ENCODE results near the gene LCLAT1.
A peak's percentile ranks its signal among the peaks of the same experiment; 100 is the strongest.
"Not testable (repeated sequence)": the region's sequence is repeated elsewhere in the genome, so short reads cannot be mapped to it uniquely, and the experiment has no call there.

Gene LCLAT1

DNA sequence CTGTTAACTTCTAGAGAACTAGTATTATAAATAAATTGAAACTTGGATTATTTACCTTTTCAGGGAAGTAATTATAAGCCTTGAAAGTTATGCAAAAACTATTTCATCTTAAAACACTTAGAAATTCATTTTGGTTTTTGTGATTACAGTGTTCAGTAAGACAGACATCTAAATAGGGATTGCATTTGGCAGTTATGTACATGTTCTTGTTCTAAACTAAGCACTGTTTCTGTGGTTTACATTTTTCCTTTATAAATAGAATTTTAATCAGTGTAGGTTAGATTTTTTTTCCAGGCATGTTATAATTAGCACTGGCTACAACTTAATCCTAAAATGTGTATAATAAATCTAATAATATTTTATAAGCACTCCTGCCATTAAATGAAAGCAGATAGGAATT is 35.0 kb downstream of the LCLAT1 start:
- Mint-ChIP-seq H3K4me3 (no peak overlapping the region), H3K9me3 (ENCODE audit: low read depth) (no peaks in the 10 kb centered on the region), H3K36me3 (peaks cover 16% of the 10 kb centered on the region), H3K27ac (no peak overlapping the region), H3K27me3 (no peaks in the 10 kb centered on the region), H3K4me1 (ENCODE audit: low read depth) (peaks cover 61% of the 10 kb centered on the region)

DNA sequence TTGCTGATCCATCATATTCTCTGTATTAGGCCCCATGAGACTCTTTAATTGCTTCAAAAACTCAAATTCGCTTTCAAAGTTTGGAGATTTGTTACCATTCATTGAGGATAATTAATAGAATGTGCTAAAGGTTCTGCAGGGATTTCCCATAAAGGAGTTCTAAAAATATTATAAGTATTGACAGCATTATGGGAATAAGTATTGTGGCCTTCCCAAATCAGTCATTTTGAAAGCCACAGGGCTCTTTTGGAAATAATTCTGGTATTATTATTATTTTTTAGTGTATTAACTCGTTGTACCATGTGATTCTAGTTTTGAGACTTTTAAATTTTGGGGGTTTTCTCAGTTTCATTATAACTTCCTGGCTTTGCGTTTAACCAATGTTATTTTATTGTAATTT is 37.1 kb downstream of the LCLAT1 start:
- Mint-ChIP-seq H3K9me3 (ENCODE audit: low read depth) (no peaks in the 10 kb centered on the region), H3K4me1 (ENCODE audit: low read depth) (peaks cover 70% of the 10 kb centered on the region), H3K27me3 (no peaks in the 10 kb centered on the region), H3K27ac (no peak overlapping the region), H3K36me3 (peaks cover 18% of the 10 kb centered on the region), H3K4me3 (no peak overlapping the region)

DNA sequence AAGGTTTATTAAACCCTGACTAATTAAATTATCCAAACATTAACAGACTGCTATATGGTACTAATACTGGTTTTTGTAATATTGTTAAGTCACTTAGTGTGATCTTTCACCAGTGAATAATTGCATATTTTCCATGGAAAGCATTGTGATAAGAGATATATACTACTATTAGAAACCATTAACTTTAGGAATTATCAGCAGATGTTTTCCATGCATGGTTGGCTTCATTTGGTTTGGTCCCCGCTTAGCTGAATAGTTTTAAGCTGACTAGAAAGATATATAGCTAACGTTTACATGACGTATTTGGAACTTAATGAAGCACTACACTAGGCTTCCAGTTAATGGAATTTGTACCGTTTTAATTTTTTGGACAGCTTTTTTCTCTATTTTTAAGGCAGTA is 37.9 kb downstream of the LCLAT1 start:
- Mint-ChIP-seq H3K27ac (no peak overlapping the region), H3K9me3 (ENCODE audit: low read depth) (no peaks in the 10 kb centered on the region), H3K4me1 (ENCODE audit: low read depth) (peaks cover 71% of the 10 kb centered on the region), H3K36me3 (peaks cover 19% of the 10 kb centered on the region), H3K4me3 (no peak overlapping the region), H3K27me3 (no peaks in the 10 kb centered on the region)

DNA sequence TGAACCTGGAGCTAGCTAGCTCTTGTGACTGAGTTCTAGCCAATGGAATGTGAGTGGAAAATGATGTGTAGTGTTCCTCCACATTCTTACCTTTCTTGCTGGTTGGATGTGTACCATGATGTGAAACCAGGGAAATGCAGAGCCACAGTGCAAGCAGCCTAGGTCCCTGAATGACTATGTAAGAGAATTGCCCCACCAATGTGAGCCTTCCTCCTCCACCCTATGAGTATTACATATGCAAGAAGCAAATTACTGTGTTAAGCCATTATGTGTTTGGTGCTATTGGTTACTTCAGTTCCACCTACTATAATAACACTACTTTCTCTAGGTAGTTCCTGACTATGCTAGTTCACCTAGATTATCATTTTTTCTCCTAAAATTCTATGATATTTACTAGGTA is 39.6 kb downstream of the LCLAT1 start:
- Mint-ChIP-seq H3K36me3 (peaks cover 13% of the 10 kb centered on the region), H3K9me3 (ENCODE audit: low read depth) (no peaks in the 10 kb centered on the region), H3K4me3 (no peak overlapping the region), H3K4me1 (ENCODE audit: low read depth) (peaks cover 64% of the 10 kb centered on the region), H3K27ac (peak overlapping the region; percentile 11), H3K27me3 (no peaks in the 10 kb centered on the region)

DNA sequence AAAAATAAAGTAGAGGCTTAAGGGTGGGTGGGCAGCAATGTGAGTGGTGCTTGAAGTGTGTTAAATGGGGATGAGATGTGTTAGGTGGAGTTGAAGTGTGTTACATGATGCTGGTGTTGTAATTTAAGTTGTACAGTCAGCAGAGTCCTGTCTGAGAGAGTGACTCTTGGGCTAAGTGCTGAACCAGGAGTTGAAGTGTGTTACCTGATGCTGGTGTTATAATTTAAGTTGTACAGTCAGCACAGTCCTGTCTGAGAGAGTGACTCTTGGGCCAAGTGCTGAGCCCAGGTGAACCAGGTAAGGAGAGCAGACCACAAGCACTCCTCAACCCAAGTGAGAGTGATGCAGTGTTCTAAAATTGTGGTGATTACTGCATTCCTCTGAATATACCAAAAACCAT is 40.6 kb downstream of the LCLAT1 start:
- no peak overlapping the region for H3K27ac Mint-ChIP-seq
- H3K27me3 Mint-ChIP-seq: no peaks in the 10 kb centered on the region
- peaks cover 12% of the 10 kb centered on the region for H3K36me3 Mint-ChIP-seq
- no peak overlapping the region for H3K4me3 Mint-ChIP-seq
- H3K4me1 Mint-ChIP-seq (ENCODE audit: low read depth): peaks cover 69% of the 10 kb centered on the region
- no peaks in the 10 kb centered on the region for H3K9me3 Mint-ChIP-seq (ENCODE audit: low read depth)

DNA sequence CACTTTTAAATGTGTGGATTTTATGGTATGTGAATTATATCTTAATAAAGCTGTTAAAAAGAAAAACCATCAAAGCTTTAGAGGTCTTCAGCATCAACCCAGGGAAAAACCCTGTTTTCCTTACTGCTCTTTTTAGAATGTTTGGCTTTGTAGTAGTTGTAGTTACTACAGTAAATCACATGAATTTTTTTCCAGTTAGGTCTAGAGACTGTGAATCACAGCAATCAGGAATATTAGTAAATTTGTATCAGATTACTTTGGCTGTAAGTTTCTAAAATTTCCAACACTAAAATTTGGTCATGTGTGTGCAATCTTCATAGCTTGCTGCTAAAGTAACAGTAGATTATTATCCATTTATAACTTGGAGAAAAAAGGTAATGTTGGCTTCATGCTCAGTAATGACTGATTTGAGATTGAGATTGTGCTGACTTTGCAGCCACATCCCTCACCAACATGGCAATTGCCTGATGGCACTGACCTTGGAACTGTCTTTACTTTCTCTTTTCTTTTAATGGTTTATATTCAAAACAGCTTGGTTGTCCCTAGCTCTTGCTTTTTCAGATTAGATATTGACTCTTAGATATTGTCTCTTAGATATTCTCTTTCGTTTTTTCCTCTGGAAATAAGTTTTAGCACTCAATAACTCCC is 41.1 kb downstream of the LCLAT1 start:
- H3K27me3 Mint-ChIP-seq: no peaks in the 10 kb centered on the region
- H3K4me3 Mint-ChIP-seq: no peak overlapping the region
- H3K27ac Mint-ChIP-seq: peak overlapping the region; percentile 22
- no peaks in the 10 kb centered on the region for H3K9me3 Mint-ChIP-seq (ENCODE audit: low read depth)
- peaks cover 10% of the 10 kb centered on the region for H3K36me3 Mint-ChIP-seq
- H3K4me1 Mint-ChIP-seq (ENCODE audit: low read depth): peaks cover 68% of the 10 kb centered on the region

DNA sequence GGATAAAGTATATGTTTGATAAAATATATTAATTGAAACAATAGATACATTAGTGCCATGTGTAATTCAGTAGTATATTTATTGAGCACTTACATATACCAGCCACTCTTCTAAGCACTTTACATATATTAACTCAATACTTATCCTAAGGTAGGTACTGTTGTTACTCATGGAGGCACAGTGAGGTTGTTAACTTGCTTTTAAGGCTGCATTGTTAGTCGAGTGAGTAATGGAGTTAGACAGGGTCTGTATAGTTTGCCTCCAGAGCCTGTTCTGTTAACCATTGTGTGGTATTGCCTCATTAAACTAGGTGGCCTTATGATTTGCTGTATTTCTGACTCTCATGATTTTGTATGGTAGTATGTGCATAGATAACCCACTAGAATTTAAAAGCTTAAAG is 44.2 kb downstream of the LCLAT1 start:
- Mint-ChIP-seq H3K27me3 (no peaks in the 10 kb centered on the region), H3K36me3 (peaks cover 18% of the 10 kb centered on the region), H3K4me3 (no peak overlapping the region), H3K27ac (no peak overlapping the region), H3K9me3 (ENCODE audit: low read depth) (peaks cover 4% of the 10 kb centered on the region), H3K4me1 (ENCODE audit: low read depth) (peaks cover 65% of the 10 kb centered on the region)

DNA sequence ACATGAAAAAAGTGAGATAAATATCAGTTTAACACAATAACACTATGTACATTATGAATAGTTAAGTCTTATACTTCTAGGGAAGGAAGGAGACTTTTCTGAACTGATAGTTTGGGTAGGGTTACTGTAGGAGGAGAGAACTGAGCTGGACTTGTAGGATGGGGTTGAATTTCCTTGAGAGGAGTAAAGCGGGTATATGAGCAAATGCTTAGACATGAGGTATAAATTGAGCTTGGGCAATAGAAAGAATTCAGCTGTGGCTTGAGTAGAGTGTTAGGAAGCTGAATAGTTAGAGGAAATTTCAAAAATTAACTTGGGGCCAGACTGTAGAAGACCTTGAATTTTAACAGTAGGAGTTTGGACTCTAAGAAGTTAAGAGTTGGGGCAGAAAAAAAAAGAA is 45.1 kb downstream of the LCLAT1 start:
- Mint-ChIP-seq H3K9me3 (ENCODE audit: low read depth) (peaks cover 4% of the 10 kb centered on the region), H3K27ac (peak overlapping the region; percentile 61), H3K4me3 (no peak overlapping the region), H3K36me3 (peaks cover 21% of the 10 kb centered on the region), H3K4me1 (ENCODE audit: low read depth) (peaks cover 61% of the 10 kb centered on the region), H3K27me3 (no peaks in the 10 kb centered on the region)

DNA sequence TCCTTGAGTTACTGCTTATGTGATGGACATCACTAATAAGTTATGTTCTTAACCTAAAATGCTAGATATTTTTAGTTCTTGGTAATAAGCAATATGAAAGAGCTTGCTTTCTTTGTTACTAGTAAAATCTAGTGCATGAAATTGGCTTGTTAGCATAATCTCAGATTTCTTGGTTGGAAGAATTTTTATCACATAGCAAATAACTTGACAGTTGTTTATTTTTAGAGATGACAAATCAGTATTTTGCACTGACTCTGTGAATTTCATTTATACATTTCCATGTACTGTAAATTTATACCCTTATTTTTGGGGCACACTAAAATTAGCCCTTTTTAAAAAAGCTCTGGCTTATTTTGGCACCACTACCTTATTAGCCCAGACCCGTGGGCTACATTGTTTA is 45.6 kb downstream of the LCLAT1 start:
- Mint-ChIP-seq H3K4me1 (ENCODE audit: low read depth) (peaks cover 57% of the 10 kb centered on the region), H3K36me3 (peaks cover 24% of the 10 kb centered on the region), H3K27ac (no peak overlapping the region), H3K9me3 (ENCODE audit: low read depth) (peaks cover 6% of the 10 kb centered on the region), H3K27me3 (no peaks in the 10 kb centered on the region), H3K4me3 (no peak overlapping the region)

DNA sequence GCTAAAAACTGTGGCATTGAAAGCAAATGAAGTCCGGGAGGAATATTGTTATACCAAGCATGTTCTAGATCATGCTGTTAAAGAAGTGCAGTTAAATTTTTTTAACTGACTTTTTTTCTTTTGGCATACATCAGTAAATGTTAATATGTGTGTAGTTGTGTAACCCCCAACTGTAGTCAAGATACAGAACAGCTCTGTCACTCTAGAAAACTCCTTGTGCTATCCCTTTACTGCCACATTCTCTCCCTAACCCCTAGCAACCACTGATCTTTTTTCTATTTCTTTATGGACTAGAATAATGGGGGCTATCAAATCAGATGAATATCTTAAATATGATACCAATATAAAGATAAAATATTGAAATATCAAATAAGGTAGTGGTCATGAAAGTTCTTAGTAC is 46.4 kb downstream of the LCLAT1 start:
- no peak overlapping the region for H3K27ac Mint-ChIP-seq
- no peak overlapping the region for H3K4me3 Mint-ChIP-seq
- peaks cover 12% of the 10 kb centered on the region for H3K9me3 Mint-ChIP-seq (ENCODE audit: low read depth)
- H3K36me3 Mint-ChIP-seq: peaks cover 30% of the 10 kb centered on the region
- peaks cover 50% of the 10 kb centered on the region for H3K4me1 Mint-ChIP-seq (ENCODE audit: low read depth)
- no peaks in the 10 kb centered on the region for H3K27me3 Mint-ChIP-seq

DNA sequence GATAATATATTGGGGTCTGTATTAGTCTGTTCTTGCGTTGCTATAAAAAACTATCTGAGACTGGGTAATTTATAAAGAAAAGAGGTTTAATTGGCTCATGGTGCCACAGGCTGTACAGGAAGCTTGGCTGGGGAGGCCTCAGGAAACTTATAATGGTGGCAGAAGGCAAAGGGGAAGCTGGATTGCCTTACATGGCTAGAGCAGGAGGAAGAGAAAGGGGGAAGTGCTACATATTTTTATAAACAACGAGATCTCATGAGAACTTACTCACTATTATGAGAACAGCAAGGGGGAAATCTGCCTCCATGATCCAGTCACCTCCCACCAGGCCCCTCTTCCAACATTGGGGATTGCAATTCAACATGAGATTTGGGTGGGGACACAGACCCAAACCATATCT is 48.9 kb downstream of the LCLAT1 start:
- Mint-ChIP-seq H3K4me1 (ENCODE audit: low read depth) (peaks cover 39% of the 10 kb centered on the region), H3K9me3 (ENCODE audit: low read depth) (peaks cover 21% of the 10 kb centered on the region), H3K27ac (peak overlapping the region; percentile 56), H3K36me3 (peaks cover 34% of the 10 kb centered on the region)
- H3K27me3 Mint-ChIP-seq, H3K4me3 Mint-ChIP-seq: not testable (repeated sequence)

DNA sequence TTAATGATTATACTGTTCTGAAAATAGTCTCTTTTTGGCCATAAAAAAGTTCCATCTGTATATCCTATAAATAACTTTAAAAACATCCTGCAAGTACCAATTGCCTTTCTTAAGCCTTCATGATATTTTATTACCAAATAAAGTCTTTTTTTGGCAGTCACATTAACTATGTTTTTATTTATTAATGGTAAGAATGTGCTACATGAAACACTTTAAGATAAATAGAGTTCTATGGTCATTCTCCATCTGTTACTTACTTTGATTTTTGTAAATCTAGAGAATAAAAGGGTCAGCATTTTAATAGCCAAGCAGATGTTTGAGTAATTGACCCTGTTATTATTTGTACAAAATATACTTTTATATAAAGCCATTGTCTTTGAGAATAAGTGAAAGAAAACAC is 52.6 kb downstream of the LCLAT1 start:
- H3K27ac Mint-ChIP-seq: no peak overlapping the region
- H3K27me3 Mint-ChIP-seq: no peaks in the 10 kb centered on the region
- H3K4me1 Mint-ChIP-seq (ENCODE audit: low read depth): peaks cover 45% of the 10 kb centered on the region
- H3K36me3 Mint-ChIP-seq: peaks cover 41% of the 10 kb centered on the region
- peaks cover 21% of the 10 kb centered on the region for H3K9me3 Mint-ChIP-seq (ENCODE audit: low read depth)
- H3K4me3 Mint-ChIP-seq: no peak overlapping the region

DNA sequence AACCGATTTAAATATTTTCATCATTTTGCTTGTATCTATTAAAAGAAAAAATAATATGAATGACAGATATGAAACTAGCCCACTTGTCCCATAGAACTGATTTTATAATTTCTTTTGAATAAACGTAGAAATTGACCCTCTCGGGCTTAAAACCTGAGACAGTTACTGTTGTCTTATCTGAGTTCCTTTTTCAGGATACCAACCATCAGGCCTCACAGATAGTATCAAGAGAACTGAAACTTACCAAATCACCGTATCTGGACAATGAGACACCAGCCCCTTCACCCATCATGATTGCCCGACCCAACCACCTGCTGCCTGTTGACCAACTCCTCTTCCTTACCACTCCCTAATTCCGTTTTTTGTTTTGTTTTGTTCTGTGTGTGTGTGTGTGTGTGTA is 53.7 kb downstream of the LCLAT1 start:
- peaks cover 37% of the 10 kb centered on the region for H3K36me3 Mint-ChIP-seq
- H3K9me3 Mint-ChIP-seq (ENCODE audit: low read depth): peaks cover 21% of the 10 kb centered on the region
- no peaks in the 10 kb centered on the region for H3K27me3 Mint-ChIP-seq
- no peak overlapping the region for H3K4me3 Mint-ChIP-seq
- no peak overlapping the region for H3K27ac Mint-ChIP-seq
- peaks cover 49% of the 10 kb centered on the region for H3K4me1 Mint-ChIP-seq (ENCODE audit: low read depth)

DNA sequence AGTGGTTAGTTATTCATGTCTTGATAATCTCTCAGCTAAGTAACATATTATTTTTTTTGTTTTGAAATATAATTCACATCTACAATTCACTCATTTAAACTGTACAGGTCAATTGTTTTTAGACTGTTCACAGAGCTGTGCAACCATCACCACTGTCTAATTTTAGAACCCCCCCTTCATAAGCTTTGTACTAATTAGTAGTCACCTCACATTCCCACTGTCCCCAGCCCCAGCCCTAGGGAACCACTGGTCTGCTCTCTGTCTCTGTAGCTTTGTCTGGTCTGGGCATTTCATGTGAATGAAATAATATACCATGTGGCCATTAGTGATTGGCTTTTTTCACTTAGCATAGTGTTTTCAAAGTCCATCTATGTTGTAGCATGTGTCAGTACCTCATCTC is 55.3 kb downstream of the LCLAT1 start:
- H3K36me3 Mint-ChIP-seq: peaks cover 26% of the 10 kb centered on the region

DNA sequence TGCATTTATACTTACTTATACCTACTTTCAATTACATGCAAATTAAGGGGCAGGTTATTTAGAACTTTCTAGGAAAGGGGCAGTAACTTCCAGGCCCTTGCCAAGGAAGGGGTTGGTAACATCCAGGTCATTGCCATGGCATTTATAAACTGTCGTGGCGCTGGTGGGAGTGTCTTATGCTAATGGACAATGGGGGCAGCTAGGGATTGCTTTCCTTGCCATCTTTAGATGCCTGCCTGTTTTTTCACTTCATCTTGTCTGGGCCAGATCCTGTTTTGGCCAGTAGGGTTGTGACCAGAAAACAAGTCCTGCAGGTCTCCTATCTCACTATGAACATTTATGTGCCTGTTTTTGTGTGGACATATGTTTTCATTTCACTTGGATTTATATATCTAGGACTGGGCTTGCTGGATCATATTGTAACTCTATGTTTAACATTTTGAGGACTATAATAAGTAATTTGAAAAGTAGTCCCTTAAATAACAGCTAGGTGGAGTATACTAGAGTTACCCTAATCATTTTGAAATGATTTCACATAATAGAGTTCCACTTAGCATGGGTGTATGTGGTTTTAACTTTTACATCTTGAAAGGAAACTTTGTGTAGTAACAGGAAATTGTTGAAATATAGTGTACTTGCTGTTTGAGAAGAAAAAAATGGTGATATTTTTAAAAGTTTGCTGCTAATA is 56.1 kb downstream of the LCLAT1 start:
- H3K4me3 Mint-ChIP-seq: peak overlapping the region; percentile 24
- H3K27me3 Mint-ChIP-seq: no peaks in the 10 kb centered on the region
- peaks cover 22% of the 10 kb centered on the region for H3K36me3 Mint-ChIP-seq
- H3K27ac Mint-ChIP-seq: peak overlapping the region; percentile 95
- peaks cover 51% of the 10 kb centered on the region for H3K4me1 Mint-ChIP-seq (ENCODE audit: low read depth)
- H3K9me3 Mint-ChIP-seq (ENCODE audit: low read depth): peaks cover 10% of the 10 kb centered on the region

More for the DNA sequence above, 55.3 kb downstream of the LCLAT1 start:
- H3K4me3 Mint-ChIP-seq: no peak overlapping the region
- H3K9me3 Mint-ChIP-seq (ENCODE audit: low read depth): peaks cover 18% of the 10 kb centered on the region
- H3K4me1 Mint-ChIP-seq (ENCODE audit: low read depth): peaks cover 44% of the 10 kb centered on the region
- H3K27ac Mint-ChIP-seq: peak overlapping the region; percentile 95
- H3K27me3 Mint-ChIP-seq: no peaks in the 10 kb centered on the region

DNA sequence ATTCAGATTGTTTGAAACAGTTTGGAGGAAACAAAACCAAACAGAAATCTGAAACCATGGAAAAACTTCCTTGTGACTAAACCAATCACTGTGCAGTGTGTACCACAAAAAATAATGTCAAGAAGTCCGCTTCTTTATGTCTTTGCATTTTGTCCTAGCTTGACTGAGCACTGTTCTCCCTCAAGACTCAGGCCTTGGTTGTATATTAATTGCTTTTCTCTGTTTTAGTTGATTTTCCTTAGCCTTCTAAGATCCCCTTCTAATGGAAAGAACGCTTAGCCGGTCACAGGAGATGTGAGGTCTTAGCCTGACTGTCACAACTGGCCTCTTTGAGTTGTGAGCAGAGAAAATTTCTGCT is 56.6 kb downstream of the LCLAT1 start:
- peaks cover 22% of the 10 kb centered on the region for H3K36me3 Mint-ChIP-seq
- peaks cover 55% of the 10 kb centered on the region for H3K4me1 Mint-ChIP-seq (ENCODE audit: low read depth)
- peaks cover 7% of the 10 kb centered on the region for H3K9me3 Mint-ChIP-seq (ENCODE audit: low read depth)
- H3K4me3 Mint-ChIP-seq: peak overlapping the region; percentile 48
- H3K27me3 Mint-ChIP-seq: no peaks in the 10 kb centered on the region
- peak overlapping the region; percentile 95 for H3K27ac Mint-ChIP-seq

Measured in activated naive CD8-positive, alpha-beta T cell (primary cell).